GM23248 (cell line): Measurements from ENCODE around the gene PRELID1. TPM values are rescaled to one million over a fixed set of nuclear protein-coding genes. Genes with fewer than 3 reads are reported as not detected.

Experiments
- DNase-seq: peaks from one replicate; pipeline ENCODE4 v3.0.0-alpha.2; 2015
- H2AFZ ChIP-seq: fragments of 200-600 bp; sonication (generic); 2 replicates; pipeline ENCODE4 v1.6.1; 2016; ENCODE audit warnings: antibody characterized with exemption
- H3F3A ChIP-seq: fragments of 200-600 bp; sonication (generic); 2 replicates; pipeline ENCODE4 v1.6.1; 2016; ENCODE audit warnings: mild to moderate bottlenecking, antibody characterized with exemption, mixed run types; ENCODE audit not compliant: insufficient read depth
- H3K27ac ChIP-seq: fragments of 200-600 bp; sonication (generic); 2 replicates; pipeline ENCODE4 v1.5.1; 2016; ENCODE audit warnings: mild to moderate bottlenecking
- H3K27me3 ChIP-seq: fragments of 200-600 bp; sonication (generic); replicated peaks from 2 replicates; pipeline ENCODE4 v1.6.1; 2016; ENCODE audit warnings: mild to moderate bottlenecking; ENCODE audit not compliant: insufficient read depth
- H3K36me3 ChIP-seq: fragments of 200-600 bp; sonication (generic); 2 replicates; pipeline ENCODE4 v1.6.1; 2016; ENCODE audit warnings: low read depth, mild to moderate bottlenecking
- H3K4me1 ChIP-seq: fragments of 200-600 bp; sonication (generic); 2 replicates; pipeline ENCODE4 v1.6.1; 2016; ENCODE audit warnings: mild to moderate bottlenecking; ENCODE audit not compliant: insufficient read depth
- H3K4me2 ChIP-seq: fragments of 200-600 bp; sonication (generic); one replicate; pipeline ENCODE4 v1.6.1; 2016; ENCODE audit warnings: mild to moderate bottlenecking; ENCODE audit not compliant: unreplicated experiment
- H3K4me3 ChIP-seq: fragments of 200-600 bp; sonication (generic); 2 replicates; pipeline ENCODE4 v1.5.1; 2016; ENCODE audit warnings: mild to moderate bottlenecking
- H3K79me2 ChIP-seq: fragments of 200-600 bp; sonication (generic); 2 replicates; pipeline ENCODE4 v1.6.1; 2016; ENCODE audit warnings: mild to moderate bottlenecking; ENCODE audit not compliant: insufficient read depth
- H3K9ac ChIP-seq: fragments of 200-600 bp; sonication (generic); 2 replicates; pipeline ENCODE4 v1.6.1; 2016; ENCODE audit warnings: mild to moderate bottlenecking
- H3K9me2 ChIP-seq: fragments of 200-600 bp; sonication (generic); 2 replicates; pipeline ENCODE4 v1.6.1; 2016; ENCODE audit warnings: mixed run types, mild to moderate bottlenecking, moderate library complexity; ENCODE audit not compliant: insufficient read depth
- H3K9me3 ChIP-seq: fragments of 200-600 bp; sonication (generic); one replicate; pipeline ENCODE4 v1.6.1; 2017; ENCODE audit warnings: low read depth
- H4K20me1 ChIP-seq: fragments of 200-600 bp; sonication (generic); 2 replicates; pipeline ENCODE4 v1.6.0; 2016; ENCODE audit not compliant: insufficient read depth
- EZH2 ChIP-seq: fragments of 200-600 bp; sonication (generic); IDR thresholded peaks from 2 replicates; pipeline ENCODE4 v1.6.1; 2018; ENCODE audit warnings: antibody characterized with exemption, mild to moderate bottlenecking; ENCODE audit not compliant: insufficient read depth, poor library complexity, severe bottlenecking
- EZH2phosphoT487 ChIP-seq: fragments of 200-600 bp; sonication (generic); IDR thresholded peaks from 2 replicates; pipeline ENCODE4 v1.6.1; 2018; ENCODE audit warnings: antibody characterized with exemption, moderate library complexity, mild to moderate bottlenecking, low read depth; ENCODE audit not compliant: insufficient read depth
- WGBS, 2 experiments: methylation state at CpG; one replicate each; pipeline ENCODE4 v1.1.6; 2015 to 2017; ENCODE audit warnings: low lambda C conversion rate in 2 of 2, low coverage in 1 of 2; ENCODE audit errors: missing lambda C conversion rate in 2 of 2; 5-methylcytosine and 5-hydroxymethylcytosine counted together
- in situ Hi-C: fragments of 300-500 bp; cut with MboI; formaldehyde crosslinking; loops from 2 replicates; pipeline ENCODE4 v1.15.0; 2020
- polyA plus RNA-seq: library from polyadenylated mRNA; unstranded; fragments of >200 nt; fragmentation: Nextera tagmentation; extraction: Ambion mirVana; gene quantifications from 2 replicates; pipeline ENCODE4 v1.2.1, GENCODE V29; 2016
- total RNA-seq: library from RNA; depleted of rRNA; stranded (reverse); fragments of >200 nt; shearing (Covaris generic); gene quantifications from 2 replicates; pipeline ENCODE4 v1.2.3, GENCODE V29; 2014

Gene PRELID1
- total and polyA plus RNA-seq, 2 experiments from 2014 or later, result 212 to 255 TPM

DNA sequence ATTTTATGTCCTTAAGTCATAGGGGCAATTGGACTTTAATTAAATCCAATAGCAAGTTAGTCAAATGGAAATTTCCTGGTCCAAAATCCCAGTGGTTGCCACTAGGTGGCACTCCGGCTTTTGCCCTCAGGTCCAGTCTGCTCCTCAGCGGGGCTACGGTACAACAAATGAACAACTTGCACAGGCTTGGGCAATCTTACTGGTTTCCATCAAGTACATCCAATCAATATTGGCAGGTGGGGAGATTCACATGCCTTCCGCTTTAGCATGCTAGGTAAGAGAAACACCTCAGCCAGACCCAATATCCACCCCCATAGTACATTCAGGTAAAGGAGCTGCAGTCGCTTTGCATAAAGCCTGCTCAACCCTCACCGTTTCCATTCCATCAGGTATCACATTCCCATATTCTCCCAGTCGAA lies 14.4 kb downstream of the PRELID1 start:
- Histone ChIP-seq H3K27me3 (no peaks in the 10 kb centered on the region), H3K4me2 (no peak overlapping the region), H2AFZ (no peak overlapping the region), H3K4me1 (no peaks in the 10 kb centered on the region), H3K9ac (no peak overlapping the region), H3K27ac (no peak overlapping the region), H3K9me3 (no peaks in the 10 kb centered on the region), H3F3A (no peaks in the 10 kb centered on the region; the same call in 1 of the 2 replicates), H3K36me3 (no peaks in the 10 kb centered on the region), H4K20me1 (no peaks in the 10 kb centered on the region), H3K4me3 (no peak overlapping the region), H3K9me2 (no peaks in the 10 kb centered on the region), H3K79me2 (no peaks in the 10 kb centered on the region)
- in situ Hi-C loops, result no loop called here
- no peak for TF ChIP-seq EZH2
- TF ChIP-seq EZH2phosphoT487, result no peak
- DNase-seq, result peak; percentile 82
- WGBS, 2 experiments, result 29 to 32% methylated on average over 7 of the region's 7 CpGs

DNA sequence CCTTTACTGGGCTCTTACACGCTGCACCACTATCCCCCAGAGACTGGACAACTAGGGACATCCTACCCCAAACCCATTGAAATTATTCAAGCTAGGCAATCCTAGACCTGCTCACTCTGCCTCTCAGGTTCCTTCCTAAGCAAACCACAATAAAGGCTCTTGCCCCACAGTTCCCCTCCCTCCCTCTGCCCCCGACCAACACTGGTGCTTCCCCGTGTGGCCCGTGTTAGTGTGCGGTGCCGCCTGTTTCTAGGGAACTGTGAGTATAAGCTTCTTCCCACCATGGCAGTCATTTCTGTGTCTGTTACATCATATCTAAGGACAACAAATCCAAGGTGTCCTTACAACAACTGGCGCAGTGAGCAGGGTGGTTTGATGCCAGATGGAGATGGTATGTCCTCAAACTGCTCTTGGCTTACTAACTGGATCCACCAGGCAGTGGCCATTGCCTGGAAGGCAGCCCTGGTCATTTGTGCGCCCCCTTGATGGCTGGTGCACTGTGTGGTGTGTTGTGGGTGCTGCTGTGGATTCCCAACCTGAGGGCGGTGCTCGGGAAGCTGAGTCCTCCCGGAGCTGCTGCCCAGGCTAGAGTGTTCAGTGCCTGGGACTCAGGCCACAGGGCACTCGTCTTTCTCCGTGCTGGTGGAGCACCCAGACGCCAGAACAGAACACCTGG lies 16.5 kb downstream of the PRELID1 start:
- no peak overlapping the region for H2AFZ ChIP-seq
- no peak overlapping the region for H3K4me2 ChIP-seq
- no peak overlapping the region for H3K9ac ChIP-seq
- H3F3A ChIP-seq, result no peaks in the 10 kb centered on the region; the same call in 1 of the 2 replicates
- H3K9me3 ChIP-seq, result no peaks in the 10 kb centered on the region
- no peaks in the 10 kb centered on the region for H3K9me2 ChIP-seq
- H3K36me3 ChIP-seq, result no peaks in the 10 kb centered on the region
- no peaks in the 10 kb centered on the region; the same call in 1 of the 2 replicates for H3K79me2 ChIP-seq
- WGBS, 2 experiments, result 95 to 97% methylated on average over 13 to 14 of the region's 14 CpGs
- TF ChIP-seq EZH2phosphoT487 (no peak), EZH2 (no peak)
- H3K4me1 ChIP-seq, result no peaks in the 10 kb centered on the region
- in situ Hi-C loops, result no loop called here
- no peaks in the 10 kb centered on the region for H3K27me3 ChIP-seq
- DNase-seq, result no peak
- H3K4me3 ChIP-seq, result no peak overlapping the region
- H4K20me1 ChIP-seq, result no peaks in the 10 kb centered on the region
- H3K27ac ChIP-seq, result no peak overlapping the region

DNA sequence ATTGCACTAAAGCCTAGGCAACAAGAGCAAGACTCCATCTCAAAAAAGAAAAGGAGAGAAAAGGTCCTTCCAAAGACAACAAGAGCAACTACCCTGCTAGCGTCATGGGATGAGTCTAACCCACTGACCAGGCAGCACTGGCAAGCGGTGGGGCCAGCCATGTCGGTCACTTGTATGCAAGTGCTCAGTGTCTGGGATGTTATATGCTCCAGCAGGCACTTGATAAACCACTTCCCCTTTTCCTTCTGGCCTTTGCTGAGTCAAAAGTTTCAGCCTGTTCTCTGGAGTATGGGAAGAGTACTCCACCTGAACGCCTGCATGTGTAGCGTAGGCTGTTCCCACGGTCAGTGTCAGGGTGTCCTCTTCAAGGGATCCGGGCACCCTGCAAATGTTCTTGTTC lies 17.3 kb downstream of the PRELID1 start:
- H2AFZ ChIP-seq, result no peak overlapping the region
- H3F3A ChIP-seq, result no peaks in the 10 kb centered on the region; the same call in 1 of the 2 replicates
- TF ChIP-seq EZH2 (no peak), EZH2phosphoT487 (no peak)
- H3K4me2 ChIP-seq, result no peak overlapping the region
- 97 to 98% methylated on average over 7 of the region's 7 CpGs for WGBS, 2 experiments
- in situ Hi-C loops, result no loop called here
- no peaks in the 10 kb centered on the region for H4K20me1 ChIP-seq
- no peaks in the 10 kb centered on the region for H3K36me3 ChIP-seq
- no peak overlapping the region for H3K4me3 ChIP-seq
- H3K9ac ChIP-seq, result no peak overlapping the region
- H3K9me2 ChIP-seq, result no peaks in the 10 kb centered on the region
- no peak overlapping the region for H3K27ac ChIP-seq
- no peaks in the 10 kb centered on the region; the same call in 1 of the 2 replicates for H3K79me2 ChIP-seq
- H3K27me3 ChIP-seq, result no peaks in the 10 kb centered on the region
- no peak for DNase-seq
- H3K9me3 ChIP-seq, result no peaks in the 10 kb centered on the region
- H3K4me1 ChIP-seq, result peaks cover 2% of the 10 kb centered on the region

DNA sequence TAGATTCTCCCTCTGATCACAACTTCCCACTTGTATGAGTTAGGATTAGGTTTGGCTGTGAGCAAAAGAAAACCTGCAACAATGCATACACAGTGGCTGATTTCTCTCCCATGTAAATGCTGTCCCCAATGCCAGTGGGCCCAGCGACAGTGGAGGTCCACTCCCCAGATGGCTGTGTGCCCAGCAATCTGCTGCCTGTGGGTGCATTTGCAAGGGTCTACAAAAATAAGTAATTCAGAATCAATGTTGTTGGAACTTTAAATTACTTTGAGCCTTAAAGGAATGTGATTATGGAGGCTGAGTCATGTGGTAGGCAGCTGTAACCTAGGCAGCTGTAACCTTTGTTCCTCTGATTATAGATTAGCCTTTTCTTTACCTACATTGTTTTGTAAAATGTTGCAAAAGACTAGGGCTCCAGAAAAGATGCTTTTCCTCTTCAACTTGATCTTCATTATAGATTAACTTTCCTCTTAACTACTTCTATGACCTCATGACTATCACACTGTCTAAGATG lies 22.3 kb downstream of the PRELID1 start:
- in situ Hi-C loops, result no loop called here
- Histone ChIP-seq H3K9me3 (no peaks in the 10 kb centered on the region), H2AFZ (no peak overlapping the region), H3K27me3 (no peaks in the 10 kb centered on the region), H3K9me2 (no peaks in the 10 kb centered on the region), H3K79me2 (no peaks in the 10 kb centered on the region; the same call in 1 of the 2 replicates), H3F3A (peaks cover 17% of the 10 kb centered on the region; the same call in 1 of the 2 replicates), H3K4me3 (no peak overlapping the region), H3K4me1 (peaks cover 21% of the 10 kb centered on the region), H3K9ac (0 out of 2 replicates have a peak overlapping the region, but pooled peaks have one; percentile 2), H4K20me1 (no peaks in the 10 kb centered on the region), H3K36me3 (no peaks in the 10 kb centered on the region; the same call in 1 of the 2 replicates), H3K4me2 (peak overlapping the region; percentile 11), H3K27ac (0 out of 2 replicates have a peak overlapping the region, but pooled peaks have one; percentile 1)
- peak; percentile 23 for DNase-seq
- 4 to 5% methylated on average over 1 of the region's 1 CpG for WGBS, 2 experiments
- no peak for TF ChIP-seq EZH2
- TF ChIP-seq EZH2phosphoT487, result no peak
